DND-41 (cell line): ENCODE measurements around the gene SMURF2.
A peak's percentile ranks its signal among the peaks of the same experiment; 100 is the strongest.

Experiments used
- ATAC-seq: fragments of 200-7000 bp; cut with Tn5 transposase; 3 replicates; pipeline ENCODE4 v1.9.1; 2021; ENCODE audit warnings: low read depth; ENCODE audit not compliant: insufficient read depth
- DNase-seq: peaks from one replicate; pipeline ENCODE4 v3.0.0-alpha.2; 2020
- H2AFZ ChIP-seq: 2 replicates; pipeline ENCODE4 v1.6.0; 2012; ENCODE audit warnings: low read depth, low read length
- H3K27ac ChIP-seq: 2 replicates; pipeline ENCODE4 v1.5.1; 2012; ENCODE audit warnings: low read length, inconsistent platforms
- H3K27me3 ChIP-seq: fragments of 200-600 bp; sonication (generic); 2 replicates; pipeline ENCODE4 v1.6.0; 2012; ENCODE audit warnings: low read length, mild to moderate bottlenecking, inconsistent platforms; ENCODE audit not compliant: insufficient read depth, poor library complexity
- H3K36me3 ChIP-seq: 2 replicates; pipeline ENCODE4 v1.5.1; 2012; ENCODE audit warnings: low read length, inconsistent platforms; ENCODE audit not compliant: insufficient read depth
- H3K4me1 ChIP-seq: 2 replicates; pipeline ENCODE4 v1.5.1; 2012; ENCODE audit warnings: mild to moderate bottlenecking, low read length; ENCODE audit not compliant: insufficient read depth
- H3K4me2 ChIP-seq: 2 replicates; pipeline ENCODE4 v1.6.0; 2012; ENCODE audit warnings: mild to moderate bottlenecking, moderate library complexity, low read length, inconsistent platforms; ENCODE audit not compliant: insufficient read depth
- H3K4me3 ChIP-seq, 2 experiments: fragments of 200-600 bp in 1 of 2; shearing (Covaris generic) in 1 of 2; 2 replicates each; pipeline ENCODE4 v1.5.1; 2012 to 2016; ENCODE audit warnings: inconsistent platforms in 2 of 2, low read length in 2 of 2, mild to moderate bottlenecking in 2 of 2, low read depth in 1 of 2, moderate library complexity in 1 of 2
- H3K79me2 ChIP-seq: 2 replicates; pipeline ENCODE4 v1.6.0; 2012; ENCODE audit warnings: low read length, inconsistent platforms; ENCODE audit not compliant: insufficient read depth
- H3K9ac ChIP-seq: 2 replicates; pipeline ENCODE4 v1.6.0; 2012; ENCODE audit warnings: low read depth, mild to moderate bottlenecking, inconsistent platforms, low read length, moderate library complexity
- H3K9me3 ChIP-seq: 2 replicates; pipeline ENCODE4 v1.5.1; 2012; ENCODE audit warnings: low read length, moderate library complexity, mild to moderate bottlenecking, inconsistent platforms; ENCODE audit not compliant: insufficient read depth, severe bottlenecking
- H4K20me1 ChIP-seq: 2 replicates; pipeline ENCODE4 v1.6.0; 2012; ENCODE audit warnings: low read length; ENCODE audit not compliant: insufficient read depth
- EZH2 ChIP-seq: IDR thresholded peaks from 3 replicates; pipeline ENCODE4 v1.6.1; 2012; ENCODE audit warnings: borderline replicate concordance, low read depth, mild to moderate bottlenecking, moderate library complexity, low read length, inconsistent platforms; ENCODE audit not compliant: severe bottlenecking
- TF ChIP-seq, protein P1 (sequence below): IDR thresholded peaks from 2 replicates; pipeline ENCODE4 v1.5.1; 2012; ENCODE audit warnings: borderline replicate concordance, low read length, moderate library complexity, mild to moderate bottlenecking; ENCODE audit not compliant: poor library complexity, severe bottlenecking; ENCODE audit errors: extremely low read depth

The SMURF2 gene

DNA sequence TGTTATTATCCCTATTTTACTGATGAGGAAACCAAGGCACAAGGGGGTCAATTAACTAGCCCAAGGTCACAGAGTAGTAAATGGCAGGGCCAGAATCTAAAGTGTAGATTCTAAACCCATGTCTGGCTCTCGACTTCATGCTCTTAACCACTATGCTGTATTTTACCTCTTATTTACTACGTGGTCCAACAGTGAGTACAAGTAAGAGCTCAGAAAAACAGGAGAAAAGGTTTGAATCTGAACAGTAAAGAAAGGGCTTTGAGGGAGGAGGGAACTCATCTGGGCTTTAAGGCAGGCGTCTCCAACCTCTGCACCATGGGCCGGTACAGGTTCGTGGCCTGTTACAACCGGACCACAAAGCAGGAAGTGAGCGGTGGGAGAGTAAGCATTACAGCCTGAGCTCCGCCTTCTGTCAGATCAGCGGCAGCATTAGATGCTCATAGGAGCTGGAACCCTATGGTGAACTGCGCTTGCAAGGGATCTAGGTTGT is 62.9 kb downstream of the SMURF2 start:
- no peak overlapping the region for H3K9ac ChIP-seq
- H3K4me3 ChIP-seq, result no peak overlapping the region
- peaks cover 55% of the 10 kb centered on the region for H3K79me2 ChIP-seq
- peaks cover 16% of the 10 kb centered on the region for H4K20me1 ChIP-seq
- H2AFZ ChIP-seq, result no peak overlapping the region
- no peak overlapping the region for H3K4me2 ChIP-seq
- ATAC-seq (peak; percentile 93), DNase-seq (peak; percentile 57)
- TF ChIP-seq, protein P1, sequence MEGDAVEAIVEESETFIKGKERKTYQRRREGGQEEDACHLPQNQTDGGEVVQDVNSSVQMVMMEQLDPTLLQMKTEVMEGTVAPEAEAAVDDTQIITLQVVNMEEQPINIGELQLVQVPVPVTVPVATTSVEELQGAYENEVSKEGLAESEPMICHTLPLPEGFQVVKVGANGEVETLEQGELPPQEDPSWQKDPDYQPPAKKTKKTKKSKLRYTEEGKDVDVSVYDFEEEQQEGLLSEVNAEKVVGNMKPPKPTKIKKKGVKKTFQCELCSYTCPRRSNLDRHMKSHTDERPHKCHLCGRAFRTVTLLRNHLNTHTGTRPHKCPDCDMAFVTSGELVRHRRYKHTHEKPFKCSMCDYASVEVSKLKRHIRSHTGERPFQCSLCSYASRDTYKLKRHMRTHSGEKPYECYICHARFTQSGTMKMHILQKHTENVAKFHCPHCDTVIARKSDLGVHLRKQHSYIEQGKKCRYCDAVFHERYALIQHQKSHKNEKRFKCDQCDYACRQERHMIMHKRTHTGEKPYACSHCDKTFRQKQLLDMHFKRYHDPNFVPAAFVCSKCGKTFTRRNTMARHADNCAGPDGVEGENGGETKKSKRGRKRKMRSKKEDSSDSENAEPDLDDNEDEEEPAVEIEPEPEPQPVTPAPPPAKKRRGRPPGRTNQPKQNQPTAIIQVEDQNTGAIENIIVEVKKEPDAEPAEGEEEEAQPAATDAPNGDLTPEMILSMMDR, result no peak
- TF ChIP-seq EZH2, result no peak
- H3K36me3 ChIP-seq, result peaks cover 23% of the 10 kb centered on the region; the same call in 1 of the 2 replicates
- no peaks in the 10 kb centered on the region for H3K27me3 ChIP-seq
- peaks cover 14% of the 10 kb centered on the region for H3K4me1 ChIP-seq
- no peaks in the 10 kb centered on the region for H3K9me3 ChIP-seq
- 0 out of 2 replicates have a peak overlapping the region, but pooled peaks have one; percentile 0 for H3K27ac ChIP-seq

GRCh38 chr17:64598672-64599071 is 63.4 kb downstream of the SMURF2 start:
- Histone ChIP-seq H3K79me2 (peaks cover 49% of the 10 kb centered on the region), H3K9me3 (no peaks in the 10 kb centered on the region), H3K27me3 (no peaks in the 10 kb centered on the region), H3K4me1 (peaks cover 14% of the 10 kb centered on the region), H3K4me2 (no peak overlapping the region), H3K27ac (no peak overlapping the region), H3K4me3 (no peak overlapping the region), H4K20me1 (peaks cover 16% of the 10 kb centered on the region), H3K9ac (no peak overlapping the region), H2AFZ (no peak overlapping the region), H3K36me3 (peaks cover 23% of the 10 kb centered on the region; the same call in 1 of the 2 replicates)
- no peak for DNase-seq
- TF ChIP-seq EZH2, result no peak
- TF ChIP-seq, protein P1, result no peak
- no peak for ATAC-seq

- H3K9me3 ChIP-seq, result no peaks in the 10 kb centered on the region
- no peak overlapping the region for H3K4me2 ChIP-seq
- ATAC-seq (no peak), DNase-seq (no peak)
- H3K9ac ChIP-seq, result no peak overlapping the region
- peaks cover 34% of the 10 kb centered on the region for H3K79me2 ChIP-seq
- H3K4me3 ChIP-seq, result no peak overlapping the region
- H2AFZ ChIP-seq, result no peak overlapping the region
- H3K4me1 ChIP-seq, result peaks cover 14% of the 10 kb centered on the region
- no peak overlapping the region for H3K27ac ChIP-seq
- H3K27me3 ChIP-seq, result no peaks in the 10 kb centered on the region
- peaks cover 32% of the 10 kb centered on the region for H3K36me3 ChIP-seq
- H4K20me1 ChIP-seq, result peaks cover 11% of the 10 kb centered on the region; the same call in 1 of the 2 replicates
- no peak for TF ChIP-seq EZH2
- TF ChIP-seq, protein P1, result no peak
Observed at GRCh38 chr17:64596988-64597387, 65.1 kb downstream of the SMURF2 start.
